Muscle of leg (tissue), 11 donors: ENCODE data around the gene SRP68. TPM values are rescaled to one million over a fixed set of nuclear protein-coding genes. Genes with fewer than 3 reads are reported as not detected.

ENCODE experiments used
- DNase-seq: peaks from one replicate; pipeline ENCODE4 v3.0.0; 2013
- H3K27ac ChIP-seq: one replicate; pipeline ENCODE4 v1.5.1; 2013; ENCODE audit warnings: mild to moderate bottlenecking, low read length, control low read depth
- H3K27me3 ChIP-seq: one replicate; pipeline ENCODE4 v1.6.1; 2013; ENCODE audit warnings: low read length; ENCODE audit not compliant: control insufficient read depth, insufficient read depth
- H3K36me3 ChIP-seq: one replicate; pipeline ENCODE4 v1.6.1; 2013; ENCODE audit warnings: low read length; ENCODE audit not compliant: control insufficient read depth, insufficient read depth
- H3K4me1 ChIP-seq: one replicate; pipeline ENCODE4 v1.6.1; 2013; ENCODE audit warnings: low read length; ENCODE audit not compliant: control insufficient read depth, insufficient read depth
- H3K4me3 ChIP-seq: one replicate; pipeline ENCODE4 v1.5.1; 2013; ENCODE audit warnings: low read length, control low read depth
- H3K9me3 ChIP-seq: replicated peaks from 2 replicates; pipeline ENCODE4 v1.6.1; 2013; ENCODE audit warnings: low read depth, low read length; ENCODE audit not compliant: control insufficient read depth
- WGBS: methylation state at CpG from one replicate; pipeline ENCODE4 v1.1.5; 2013; ENCODE audit warnings: missing lambda C conversion rate; ENCODE audit not compliant: insufficient coverage; 5-methylcytosine and 5-hydroxymethylcytosine counted together
- polyA plus RNA-seq, 8 donors: library from polyadenylated mRNA; unstranded; fragments of 120-200 nt; gene quantifications; one replicate each; pipeline versions ENCODE4 v1.2.1 to v1.2.3, GENCODE V29; 2013; ENCODE audit warnings: inconsistent platforms in 1 of 8, low replicate concordance in 1 of 8; ENCODE audit not compliant: insufficient read length in 8 of 8, insufficient read depth in 1 of 8
- total RNA-seq: library from RNA; stranded (reverse); fragments of 120-200 nt; gene quantifications from one replicate; pipeline ENCODE4 v1.2.4, GENCODE V29; 2013

Gene SRP68
- total and polyA plus RNA-seq, 9 donors, result 25.0 to 110 (median 92.3) TPM

- peaks cover 95% of the 10 kb centered on the region for H3K36me3 ChIP-seq
- no peak for DNase-seq
- H3K4me1 ChIP-seq, result no peaks in the 10 kb centered on the region
- 75% methylated on average over 2 of the region's 17 CpGs for WGBS
- no peaks in the 10 kb centered on the region for H3K9me3 ChIP-seq
- H3K27me3 ChIP-seq, result no peaks in the 10 kb centered on the region
- H3K4me3 ChIP-seq, result no peak overlapping the region
- no peak overlapping the region for H3K27ac ChIP-seq
Observed at GRCh38 chr17:76090517-76091129, 18.3 kb upstream of the SRP68 start.

- DNase-seq, result no peak
- Histone ChIP-seq H3K27ac (no peak overlapping the region), H3K4me3 (no peak overlapping the region), H3K4me1 (no peaks in the 10 kb centered on the region), H3K36me3 (peaks cover 96% of the 10 kb centered on the region), H3K9me3 (no peaks in the 10 kb centered on the region), H3K27me3 (no peaks in the 10 kb centered on the region)
- WGBS, result 86% methylated on average over 27 of the region's 32 CpGs
Observed at GRCh38 chr17:76089680-76090516, 17.6 kb upstream of the SRP68 start.

GRCh38 chr17:76088868-76089576, 16.7 kb upstream of the SRP68 start:
- DNase-seq, result no peak
- Histone ChIP-seq H3K27me3 (no peaks in the 10 kb centered on the region), H3K27ac (no peak overlapping the region), H3K9me3 (no peaks in the 10 kb centered on the region), H3K4me3 (no peak overlapping the region), H3K4me1 (no peaks in the 10 kb centered on the region), H3K36me3 (peaks cover 96% of the 10 kb centered on the region)
- WGBS, result 90% methylated on average over 25 of the region's 25 CpGs

- Histone ChIP-seq H3K9me3 (no peaks in the 10 kb centered on the region), H3K27ac (no peak overlapping the region), H3K27me3 (no peaks in the 10 kb centered on the region), H3K36me3 (peaks cover 96% of the 10 kb centered on the region), H3K4me3 (no peak overlapping the region), H3K4me1 (no peaks in the 10 kb centered on the region)
- WGBS, result 92% methylated on average over 18 of the region's 25 CpGs
- DNase-seq, result no peak
Observed at GRCh38 chr17:76088041-76088867, 15.9 kb upstream of the SRP68 start.

GRCh38 chr17:76087531-76087930, 15.2 kb upstream of the SRP68 start:
- H3K36me3 ChIP-seq, result peaks cover 96% of the 10 kb centered on the region
- WGBS, result 85% methylated on average over 8 of the region's 11 CpGs
- H3K9me3 ChIP-seq, result no peaks in the 10 kb centered on the region
- H3K4me3 ChIP-seq, result no peak overlapping the region
- H3K27ac ChIP-seq, result no peak overlapping the region
- no peak for DNase-seq
- no peaks in the 10 kb centered on the region for H3K27me3 ChIP-seq
- H3K4me1 ChIP-seq, result no peaks in the 10 kb centered on the region

- Histone ChIP-seq H3K4me3 (no peak overlapping the region), H3K9me3 (no peaks in the 10 kb centered on the region), H3K27me3 (no peaks in the 10 kb centered on the region), H3K4me1 (no peaks in the 10 kb centered on the region), H3K36me3 (peaks cover 93% of the 10 kb centered on the region), H3K27ac (no peak overlapping the region)
- 98% methylated on average over 6 of the region's 9 CpGs for WGBS
- DNase-seq, result no peak
Observed at GRCh38 chr17:76086384-76086783, 14.1 kb upstream of the SRP68 start.

- 94% methylated on average over 12 of the region's 13 CpGs for WGBS
- H3K36me3 ChIP-seq, result peaks cover 87% of the 10 kb centered on the region
Observed at GRCh38 chr17:76085731-76086366, 13.5 kb upstream of the SRP68 start.

GRCh38 chr17:76085066-76085730, 12.9 kb upstream of the SRP68 start:
- 86% methylated on average over 10 of the region's 17 CpGs for WGBS
- H3K27ac ChIP-seq, result no peak overlapping the region
- H3K36me3 ChIP-seq, result peaks cover 81% of the 10 kb centered on the region
- H3K4me1 ChIP-seq, result peaks cover 6% of the 10 kb centered on the region
- no peak overlapping the region for H3K4me3 ChIP-seq
- no peak for DNase-seq
- H3K9me3 ChIP-seq, result no peaks in the 10 kb centered on the region
- peaks cover 5% of the 10 kb centered on the region for H3K27me3 ChIP-seq

More at GRCh38 chr17:76085731-76086366, 13.5 kb upstream of the SRP68 start:
- no peaks in the 10 kb centered on the region for H3K9me3 ChIP-seq
- H3K27me3 ChIP-seq, result no peaks in the 10 kb centered on the region
- no peak for DNase-seq
- no peaks in the 10 kb centered on the region for H3K4me1 ChIP-seq
- no peak overlapping the region for H3K4me3 ChIP-seq
- no peak overlapping the region for H3K27ac ChIP-seq

GRCh38 chr17:76083536-76084182, 11.3 kb upstream of the SRP68 start:
- Histone ChIP-seq H3K36me3 (peaks cover 65% of the 10 kb centered on the region), H3K4me1 (peaks cover 20% of the 10 kb centered on the region)
- 88% methylated on average over 8 of the region's 15 CpGs for WGBS

More at GRCh38 chr17:76083536-76084182, 11.3 kb upstream of the SRP68 start:
- no peak for DNase-seq
- H3K4me3 ChIP-seq, result no peak overlapping the region
- peaks cover 21% of the 10 kb centered on the region for H3K27me3 ChIP-seq
- H3K27ac ChIP-seq, result no peak overlapping the region
- H3K9me3 ChIP-seq, result no peaks in the 10 kb centered on the region
